ENCODE measurements around the gene VTI1A. TPM values are rescaled to one million over a fixed set of nuclear protein-coding genes. Genes with fewer than 3 reads are reported as not detected.

Gene VTI1A
- polyA plus RNA-seq, 1 donor from 2014 or later, result 28.7 TPM

DNA sequence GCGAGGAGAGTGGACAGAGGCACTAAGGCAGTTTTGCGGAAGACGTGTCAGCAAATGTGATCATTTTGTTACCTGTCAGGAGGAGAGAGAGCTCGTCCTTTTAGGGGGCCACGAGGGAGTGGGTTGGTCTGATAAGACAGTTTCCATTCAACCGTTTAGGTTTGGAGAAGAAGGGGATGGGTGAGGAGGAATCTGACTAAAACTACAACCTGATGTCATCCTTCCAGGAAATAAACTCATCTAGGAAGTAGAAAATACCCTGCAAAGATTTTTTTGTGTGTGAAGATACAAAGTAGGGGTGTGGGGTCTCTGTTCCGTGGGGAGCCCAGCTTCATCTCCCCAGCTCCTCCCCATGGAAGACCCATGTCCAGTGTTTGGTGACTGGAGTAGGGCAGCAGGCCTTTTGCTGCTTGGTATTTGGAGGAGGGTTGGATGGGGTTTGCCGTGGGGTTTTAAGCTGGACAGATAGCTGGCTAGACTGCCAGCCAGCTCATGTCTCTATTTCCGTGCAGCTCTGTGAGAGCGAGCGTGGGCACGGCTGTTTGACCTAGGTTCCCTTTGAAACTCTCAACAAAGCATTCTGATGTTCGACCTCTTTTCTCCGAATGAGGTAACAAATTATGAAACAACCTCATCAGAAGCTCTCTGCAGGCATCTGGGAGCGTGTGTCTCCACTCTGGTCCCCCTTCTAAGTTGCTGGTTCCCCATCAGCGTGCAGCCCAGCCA is 367.0 kb downstream of the VTI1A start:
- H3F3A ChIP-seq (ENCODE audit: insufficient read depth, low read length, poor library complexity, severe bottlenecking), result no peaks in the 10 kb centered on the region
- H3K9me3 ChIP-seq (ENCODE audit: low read length), result no peaks in the 10 kb centered on the region
- no peaks in the 10 kb centered on the region for H3K27me3 ChIP-seq (ENCODE audit: insufficient read depth, low read depth, low read length)
- H3K27ac ChIP-seq (ENCODE audit: low read length), result no peak overlapping the region
- no peaks in the 10 kb centered on the region for H3K79me2 ChIP-seq (replicated peaks; ENCODE audit: insufficient read depth, low read length)
- TF ChIP-seq, protein P1, sequence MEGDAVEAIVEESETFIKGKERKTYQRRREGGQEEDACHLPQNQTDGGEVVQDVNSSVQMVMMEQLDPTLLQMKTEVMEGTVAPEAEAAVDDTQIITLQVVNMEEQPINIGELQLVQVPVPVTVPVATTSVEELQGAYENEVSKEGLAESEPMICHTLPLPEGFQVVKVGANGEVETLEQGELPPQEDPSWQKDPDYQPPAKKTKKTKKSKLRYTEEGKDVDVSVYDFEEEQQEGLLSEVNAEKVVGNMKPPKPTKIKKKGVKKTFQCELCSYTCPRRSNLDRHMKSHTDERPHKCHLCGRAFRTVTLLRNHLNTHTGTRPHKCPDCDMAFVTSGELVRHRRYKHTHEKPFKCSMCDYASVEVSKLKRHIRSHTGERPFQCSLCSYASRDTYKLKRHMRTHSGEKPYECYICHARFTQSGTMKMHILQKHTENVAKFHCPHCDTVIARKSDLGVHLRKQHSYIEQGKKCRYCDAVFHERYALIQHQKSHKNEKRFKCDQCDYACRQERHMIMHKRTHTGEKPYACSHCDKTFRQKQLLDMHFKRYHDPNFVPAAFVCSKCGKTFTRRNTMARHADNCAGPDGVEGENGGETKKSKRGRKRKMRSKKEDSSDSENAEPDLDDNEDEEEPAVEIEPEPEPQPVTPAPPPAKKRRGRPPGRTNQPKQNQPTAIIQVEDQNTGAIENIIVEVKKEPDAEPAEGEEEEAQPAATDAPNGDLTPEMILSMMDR (IDR thresholded peaks at IDR 0.05; ENCODE audit: poor library complexity, severe bottlenecking), result no peak
- TF ChIP-seq EZH2 (IDR thresholded peaks at IDR 0.05; ENCODE audit: borderline replicate concordance, insufficient read depth, low read length, poor library complexity, severe bottlenecking) (no peak), MXI1 (conservative IDR thresholded peaks at IDR 0.05; ENCODE audit: poor library complexity, severe bottlenecking) (no peak), RAD21 (conservative IDR thresholded peaks at IDR 0.05) (no peak)
- no peaks in the 10 kb centered on the region for H3K36me3 ChIP-seq (ENCODE audit: insufficient read depth, low read length)
- no peak overlapping the region for H3K4me2 ChIP-seq (ENCODE audit: low read length)
- no peaks in the 10 kb centered on the region for H4K20me1 ChIP-seq (ENCODE audit: insufficient read depth)
- H2AFZ ChIP-seq (ENCODE audit: low read depth, low read length), result no peak overlapping the region
- H3K4me3 ChIP-seq (ENCODE audit: low read length), result no peak overlapping the region
- H3K9me2 ChIP-seq (ENCODE audit: insufficient read depth, low read length), result no peaks in the 10 kb centered on the region
- H3K9ac ChIP-seq (ENCODE audit: low read length), result no peak overlapping the region

DNA sequence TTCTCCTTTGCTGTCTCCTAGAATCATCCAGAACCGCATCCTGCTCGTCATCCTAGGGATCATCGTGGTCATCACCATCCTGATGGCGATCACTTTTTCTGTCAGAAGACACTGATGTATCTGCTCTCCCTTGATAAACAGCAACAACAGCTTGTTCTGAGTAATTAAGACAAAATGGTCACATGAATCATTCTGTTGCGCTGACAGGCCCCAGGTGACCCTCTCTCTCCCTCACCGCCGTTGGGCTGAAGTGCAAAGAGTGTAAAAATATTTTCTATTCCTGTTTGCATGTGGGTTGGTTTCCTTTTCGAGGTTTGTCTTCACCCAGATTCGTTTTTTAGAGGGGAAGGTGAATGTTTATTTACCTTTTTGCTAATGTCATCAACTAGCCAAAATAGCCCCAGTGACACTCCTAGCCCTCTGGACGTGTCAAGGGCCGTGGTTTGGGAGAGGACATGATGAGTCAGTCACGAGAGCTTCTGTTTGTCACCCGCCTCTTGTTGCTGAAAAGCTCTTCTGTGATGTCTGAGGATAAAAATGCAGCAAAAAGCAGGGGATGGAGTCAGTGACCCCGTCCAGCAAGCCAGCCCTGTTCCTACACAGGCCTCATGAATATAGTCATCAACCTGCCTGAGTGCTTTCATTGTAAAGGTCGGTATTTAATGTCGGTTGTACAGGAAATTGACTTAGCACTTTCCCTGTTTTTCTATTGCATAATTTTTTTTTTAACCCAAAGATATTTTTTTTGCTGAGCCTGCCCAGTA is 368.4 kb downstream of the VTI1A start:
- TF ChIP-seq MXI1 (conservative IDR thresholded peaks at IDR 0.05; ENCODE audit: poor library complexity, severe bottlenecking) (no peak), TAF1 (IDR thresholded peaks at IDR 0.05; ENCODE audit: low read depth) (no peak), SMC3 (conservative IDR thresholded peaks at IDR 0.05; ENCODE audit: poor library complexity) (no peak), EP300 (conservative IDR thresholded peaks at IDR 0.05; ENCODE audit: poor library complexity, severe bottlenecking) (no peak), RAD21 (conservative IDR thresholded peaks at IDR 0.05) (no peak), EZH2 (IDR thresholded peaks at IDR 0.05; ENCODE audit: borderline replicate concordance, insufficient read depth, low read length, poor library complexity, severe bottlenecking) (no peak), POLR2AphosphoS5 (IDR thresholded peaks at IDR 0.05) (no peak)
- TF ChIP-seq, protein P1 (IDR thresholded peaks at IDR 0.05; ENCODE audit: poor library complexity, severe bottlenecking), result no peak
- TF ChIP-seq, protein P2, sequence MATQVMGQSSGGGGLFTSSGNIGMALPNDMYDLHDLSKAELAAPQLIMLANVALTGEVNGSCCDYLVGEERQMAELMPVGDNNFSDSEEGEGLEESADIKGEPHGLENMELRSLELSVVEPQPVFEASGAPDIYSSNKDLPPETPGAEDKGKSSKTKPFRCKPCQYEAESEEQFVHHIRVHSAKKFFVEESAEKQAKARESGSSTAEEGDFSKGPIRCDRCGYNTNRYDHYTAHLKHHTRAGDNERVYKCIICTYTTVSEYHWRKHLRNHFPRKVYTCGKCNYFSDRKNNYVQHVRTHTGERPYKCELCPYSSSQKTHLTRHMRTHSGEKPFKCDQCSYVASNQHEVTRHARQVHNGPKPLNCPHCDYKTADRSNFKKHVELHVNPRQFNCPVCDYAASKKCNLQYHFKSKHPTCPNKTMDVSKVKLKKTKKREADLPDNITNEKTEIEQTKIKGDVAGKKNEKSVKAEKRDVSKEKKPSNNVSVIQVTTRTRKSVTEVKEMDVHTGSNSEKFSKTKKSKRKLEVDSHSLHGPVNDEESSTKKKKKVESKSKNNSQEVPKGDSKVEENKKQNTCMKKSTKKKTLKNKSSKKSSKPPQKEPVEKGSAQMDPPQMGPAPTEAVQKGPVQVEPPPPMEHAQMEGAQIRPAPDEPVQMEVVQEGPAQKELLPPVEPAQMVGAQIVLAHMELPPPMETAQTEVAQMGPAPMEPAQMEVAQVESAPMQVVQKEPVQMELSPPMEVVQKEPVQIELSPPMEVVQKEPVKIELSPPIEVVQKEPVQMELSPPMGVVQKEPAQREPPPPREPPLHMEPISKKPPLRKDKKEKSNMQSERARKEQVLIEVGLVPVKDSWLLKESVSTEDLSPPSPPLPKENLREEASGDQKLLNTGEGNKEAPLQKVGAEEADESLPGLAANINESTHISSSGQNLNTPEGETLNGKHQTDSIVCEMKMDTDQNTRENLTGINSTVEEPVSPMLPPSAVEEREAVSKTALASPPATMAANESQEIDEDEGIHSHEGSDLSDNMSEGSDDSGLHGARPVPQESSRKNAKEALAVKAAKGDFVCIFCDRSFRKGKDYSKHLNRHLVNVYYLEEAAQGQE (IDR thresholded peaks at IDR 0.05; ENCODE audit: borderline replicate concordance), result no peak
- Histone ChIP-seq H3K27me3 (ENCODE audit: insufficient read depth, low read depth, low read length) (no peaks in the 10 kb centered on the region), H3K36me3 (ENCODE audit: insufficient read depth, low read length) (no peaks in the 10 kb centered on the region), H3K27ac (ENCODE audit: low read length) (no peak overlapping the region), H3K4me2 (ENCODE audit: low read length) (no peak overlapping the region), H3F3A (ENCODE audit: insufficient read depth, low read length, poor library complexity, severe bottlenecking) (no peaks in the 10 kb centered on the region), H2AFZ (ENCODE audit: low read depth, low read length) (no peak overlapping the region), H3K79me2 (replicated peaks; ENCODE audit: insufficient read depth, low read length) (no peaks in the 10 kb centered on the region), H3K4me3 (ENCODE audit: low read length) (no peak overlapping the region), H3K9me3 (ENCODE audit: low read length) (no peaks in the 10 kb centered on the region), H3K9ac (ENCODE audit: low read length) (no peak overlapping the region), H3K9me2 (ENCODE audit: insufficient read depth, low read length) (no peaks in the 10 kb centered on the region), H4K20me1 (ENCODE audit: insufficient read depth) (no peaks in the 10 kb centered on the region)
